H1 (cell line): ENCODE results near the gene KATNAL1. TPM values are rescaled to one million over a fixed set of nuclear protein-coding genes. Genes with fewer than 3 reads are reported as not detected.

Experiments used
- CTCF ChIA-PET: fragments of 300-600 bp; sonication (Branson Sonifier 250); formaldehyde crosslinking; loops from one replicate; lab custom pipeline; 2021; ENCODE audit not compliant: partially characterized antibody; lab: Charles Lee
- POLR2A ChIA-PET: fragments of 300-600 bp; sonication (Branson Sonifier 250); formaldehyde crosslinking; loops from one replicate; lab custom pipeline; 2021; ENCODE audit warnings: inconsistent platforms; ENCODE audit not compliant: partially characterized antibody; lab: Charles Lee
- DNase-seq, 2 experiments: peaks; one replicate each; pipeline versions ENCODE4 v3.0.0 to v3.0.0-alpha.2; 2010 to 2022; ENCODE audit warnings: low spot score in 2 of 2, low read depth in 1 of 2, mixed read lengths in 1 of 2
- FAIRE-seq: peaks from 2 replicates; lab custom pipeline; 2011; peaks lifted over from hg19 to GRCh38; lab: Jason Lieb, UNC
- H2AFZ ChIP-seq: 2 replicates; pipeline ENCODE4 v1.8.1; 2012; ENCODE audit warnings: low read length, inconsistent platforms
- H2AK5ac ChIP-seq: 2 replicates; pipeline ENCODE4 v1.6.1; 2013; ENCODE audit warnings: low read depth, low read length
- H2BK120ac ChIP-seq: replicated peaks from 2 replicates; pipeline ENCODE3; 2013; ENCODE audit warnings: low read depth, low read length, inconsistent platforms
- H2BK12ac ChIP-seq: 2 replicates; pipeline ENCODE4 v1.6.1; 2013; ENCODE audit warnings: low read depth, low read length
- H2BK15ac ChIP-seq: 2 replicates; pipeline ENCODE4 v1.6.1; 2013; ENCODE audit warnings: low read length
- H2BK20ac ChIP-seq: 2 replicates; pipeline ENCODE4 v1.6.1; 2013; ENCODE audit warnings: low read length
- H2BK5ac ChIP-seq: 2 replicates; pipeline ENCODE4 v1.6.1; 2013; ENCODE audit warnings: low read depth, low read length
- H3K14ac ChIP-seq: 2 replicates; pipeline ENCODE4 v1.6.1; 2013; ENCODE audit warnings: inconsistent platforms; ENCODE audit not compliant: insufficient read length
- H3K18ac ChIP-seq: 2 replicates; pipeline ENCODE4 v1.6.1; 2013; ENCODE audit warnings: low read length; ENCODE audit errors: extremely low read depth
- H3K23ac ChIP-seq: 2 replicates; pipeline ENCODE4 v1.6.1; 2013; ENCODE audit warnings: inconsistent platforms; ENCODE audit not compliant: insufficient read length
- H3K23me2 ChIP-seq: 2 replicates; pipeline ENCODE4 v1.6.1; 2013; ENCODE audit warnings: low read depth, low read length
- H3K27ac ChIP-seq: 2 replicates; pipeline ENCODE4 v1.6.1; 2011; ENCODE audit warnings: low read depth, low read length, inconsistent platforms
- H3K27me3 ChIP-seq, 4 experiments: replicated peaks in 1 of 4; 1 replicate in 1 of 4; 2 replicates in 3 of 4; pipeline versions ENCODE4 v1.6.1 to v1.8.1; 2011 to 2013; ENCODE audit warnings: low read length in 3 of 4, mild to moderate bottlenecking in 3 of 4, inconsistent platforms in 2 of 4, mixed read lengths in 2 of 4, moderate library complexity in 1 of 4; ENCODE audit not compliant: control insufficient read depth in 3 of 4, insufficient read depth in 3 of 4; ENCODE audit errors: extremely low read depth in 1 of 4
- H3K36me3 ChIP-seq, 4 experiments: 2 replicates each; pipeline versions ENCODE4 v1.6.1 to v1.8.1; 2011 to 2013; ENCODE audit warnings: mild to moderate bottlenecking in 4 of 4, low read length in 3 of 4, moderate library complexity in 2 of 4, control low read depth in 1 of 4, inconsistent platforms in 1 of 4; ENCODE audit not compliant: insufficient read depth in 4 of 4, control insufficient read depth in 2 of 4
- H3K4ac ChIP-seq: replicated peaks from 2 replicates; pipeline ENCODE3; 2013; ENCODE audit warnings: low read length, low read depth, mixed read lengths, inconsistent platforms; ENCODE audit not compliant: insufficient read length
- H3K4me1 ChIP-seq, 4 experiments: replicated peaks in 1 of 4; 1 replicate in 1 of 4; 2 replicates in 3 of 4; pipeline versions ENCODE4 v1.6.1 to v1.8.1; 2011 to 2013; ENCODE audit warnings: low read length in 3 of 4, inconsistent platforms in 2 of 4, mixed read lengths in 1 of 4; ENCODE audit not compliant: insufficient read depth in 4 of 4, control insufficient read depth in 3 of 4
- H3K4me2 ChIP-seq, 2 experiments: 2 replicates each; pipeline versions ENCODE4 v1.6.1 to v1.8.1; 2011 to 2013; ENCODE audit warnings: low read depth in 2 of 2, low read length in 2 of 2, control low read depth in 1 of 2, inconsistent platforms in 1 of 2, mild to moderate bottlenecking in 1 of 2; ENCODE audit not compliant: insufficient read depth in 1 of 2
- H3K4me3 ChIP-seq, 4 experiments: fragments of 200-600, 300-600 bp in 1 of 4; sonication (generic), shearing (Covaris generic), sonication (Bioruptor Twin) in 1 of 4; 2 replicates each; pipeline versions ENCODE4 v1.5.1 to v1.8.1; 2011 to 2016; ENCODE audit warnings: low read length in 4 of 4, low read depth in 3 of 4, control low read depth in 2 of 4, inconsistent platforms in 2 of 4, mild to moderate bottlenecking in 2 of 4, mixed read lengths in 1 of 4, moderate library complexity in 1 of 4; ENCODE audit not compliant: insufficient read depth in 2 of 4; ENCODE audit errors: extremely low read depth in 1 of 4
- H3K56ac ChIP-seq: replicated peaks from 2 replicates; pipeline ENCODE3; 2013; ENCODE audit warnings: low read depth, mild to moderate bottlenecking, mixed read lengths, low read length, inconsistent platforms; ENCODE audit not compliant: insufficient read length
- H3K79me1 ChIP-seq: 2 replicates; pipeline ENCODE4 v1.6.1; 2013; ENCODE audit warnings: low read depth, low read length, control low read depth
- H3K79me2 ChIP-seq, 2 experiments: 2 replicates each; pipeline versions ENCODE4 v1.6.1 to v1.8.1; 2012 to 2013; ENCODE audit warnings: low read length in 2 of 2, mild to moderate bottlenecking in 2 of 2, inconsistent platforms in 1 of 2; ENCODE audit not compliant: insufficient read depth in 2 of 2, control insufficient read depth in 1 of 2
- H3K9ac ChIP-seq, 4 experiments: replicated peaks in 1 of 4; 1 replicate in 1 of 4; 2 replicates in 3 of 4; pipeline versions ENCODE4 v1.6.1 to v1.8.1; 2011 to 2013; ENCODE audit warnings: low read depth in 3 of 4, low read length in 3 of 4, control low read depth in 2 of 4, mild to moderate bottlenecking in 2 of 4, moderate library complexity in 2 of 4, inconsistent platforms in 1 of 4; ENCODE audit errors: extremely low read depth in 1 of 4
- H3K9me3 ChIP-seq, 2 experiments: 2 replicates each; pipeline versions ENCODE4 v1.6.1 to v1.8.1; 2012 to 2013; ENCODE audit warnings: mild to moderate bottlenecking in 2 of 2, moderate library complexity in 2 of 2, control low read depth in 1 of 2, inconsistent platforms in 1 of 2, low read depth in 1 of 2, low read length in 1 of 2, mixed read lengths in 1 of 2; ENCODE audit not compliant: insufficient read depth in 2 of 2
- H4K20me1 ChIP-seq, 2 experiments: replicated peaks in 1 of 2; 2 replicates each; pipeline versions ENCODE3 to v1.8.1; 2011 to 2013; ENCODE audit warnings: inconsistent platforms in 2 of 2, low read length in 2 of 2, mild to moderate bottlenecking in 1 of 2; ENCODE audit not compliant: insufficient read depth in 2 of 2, control insufficient read depth in 1 of 2
- H4K5ac ChIP-seq: 2 replicates; pipeline ENCODE4 v1.6.1; 2013; ENCODE audit warnings: low read length, low read depth, mixed read lengths, inconsistent platforms; ENCODE audit not compliant: insufficient read length
- H4K8ac ChIP-seq: 2 replicates; pipeline ENCODE4 v1.8.0; 2013; ENCODE audit warnings: mild to moderate bottlenecking, moderate library complexity, low read length, inconsistent platforms; ENCODE audit not compliant: insufficient read depth; ENCODE audit errors: extremely low read depth
- H4K91ac ChIP-seq: replicated peaks from 2 replicates; pipeline ENCODE3; 2013; ENCODE audit warnings: low read length, mixed read lengths, inconsistent platforms; ENCODE audit not compliant: insufficient read length
- CHD2 ChIP-seq: IDR thresholded peaks from 2 replicates; pipeline ENCODE4 v1.6.1; 2012; ENCODE audit warnings: low read length, improper control_type of control experiment
- CREB1 ChIP-seq: IDR thresholded peaks from 2 replicates; pipeline ENCODE4 v1.6.1; 2012; ENCODE audit warnings: inconsistent platforms
- HDAC6 ChIP-seq: IDR thresholded peaks from one replicate; pipeline ENCODE4 v1.7.1; 2012; ENCODE audit warnings: low read depth, mild to moderate bottlenecking, inconsistent platforms, low read length, moderate library complexity
- JUND ChIP-seq: IDR thresholded peaks from 2 replicates; pipeline ENCODE4 v1.6.1; 2011; ENCODE audit warnings: mild to moderate bottlenecking, improper control_type of control experiment, low read length
- KDM1A ChIP-seq: fragments of 200-600, 300-600 bp; sonication (generic); IDR thresholded peaks from 2 replicates; pipeline ENCODE4 v1.7.1; 2016; ENCODE audit warnings: mild to moderate bottlenecking, low read length, borderline replicate concordance
- KDM4A ChIP-seq: IDR thresholded peaks from one replicate; pipeline ENCODE4 v1.7.1; 2012; ENCODE audit warnings: low read depth, mild to moderate bottlenecking, moderate library complexity, low read length, inconsistent platforms; ENCODE audit not compliant: severe bottlenecking
- MAX ChIP-seq: IDR thresholded peaks from 2 replicates; pipeline ENCODE4 v1.6.1; 2012; ENCODE audit warnings: inconsistent platforms
- POLR2AphosphoS5 ChIP-seq: IDR thresholded peaks from 2 replicates; pipeline ENCODE4 v1.6.1; 2011; ENCODE audit warnings: low read depth, low read length
- POU5F1 ChIP-seq: IDR thresholded peaks from 2 replicates; pipeline ENCODE4 v1.6.1; 2011; ENCODE audit warnings: low read depth, mild to moderate bottlenecking, low read length, moderate library complexity
- RNF2 ChIP-seq: fragments of 200-900, 300-1000 bp; sonication (generic); IDR thresholded peaks from 2 replicates; pipeline ENCODE4 v1.7.1; 2016; ENCODE audit warnings: borderline replicate concordance, low read depth, mild to moderate bottlenecking, antibody characterized with exemption, low read length; ENCODE audit not compliant: poor library complexity, severe bottlenecking; ENCODE audit errors: missing control alignments
- RXRA ChIP-seq: IDR thresholded peaks from 2 replicates; pipeline ENCODE4 v1.6.1; 2011; ENCODE audit warnings: low read depth, mild to moderate bottlenecking, low read length, moderate library complexity; ENCODE audit not compliant: insufficient read depth
- SIRT6 ChIP-seq: IDR thresholded peaks from one replicate; pipeline ENCODE4 v1.7.1; 2012; ENCODE audit warnings: low read length, inconsistent platforms
- WGBS, 2 experiments: shearing (Covaris generic) in 1 of 2; methylation state at CpG; one replicate each; pipeline versions ENCODE4 v1.1.6 to v1.1.7; 2013 to 2015; ENCODE audit warnings: low lambda C conversion rate in 2 of 2, mixed read lengths in 2 of 2, inconsistent platforms in 1 of 2, low coverage in 1 of 2, missing lambda C conversion rate in 1 of 2; ENCODE audit not compliant: insufficient replicate concordance in 2 of 2, insufficient coverage in 1 of 2, insufficient read length in 1 of 2; ENCODE audit errors: extremely low coverage in 1 of 2, missing lambda C conversion rate in 1 of 2; 5-methylcytosine and 5-hydroxymethylcytosine counted together
- polyA plus RNA-seq, 7 experiments: library from polyadenylated mRNA; depleted of rRNA in 3 of 7; stranded (reverse) in 5 of 7; unstranded in 2 of 7; fragments of >200 nt in 5 of 7; fragments of 200-250 nt in 2 of 7; gene quantifications; 1 replicate in 5 of 7; 2 replicates in 1 of 7; 4 replicates in 1 of 7; pipeline versions ENCODE4 v1.2.1 to v1.2.3, GENCODE V29; 2011 to 2013; ENCODE audit warnings: missing spikeins in 2 of 7, mixed read lengths in 2 of 7
- total RNA-seq: library from RNA; stranded (reverse); fragmentation: NEBNext Ultra II Directional; extraction: Animal tissue kit (Norgen Biotek cat#: 25700); gene quantifications from 2 replicates; pipeline ENCODE4 v1.2.1, GENCODE V29; 2021

Gene KATNAL1
- total and polyA plus RNA-seq, 2 of the 8 experiments (the other 6 are each of a cell fraction or from before 2014, with no cell fraction given): 4.0 to 13.2 TPM

- FAIRE-seq (no peak), DNase-seq (no peak)
- H2BK5ac ChIP-seq: no peak overlapping the region
- peaks cover 0 to 4% (median 0%) of the 10 kb centered on the region in 4 experiments; a peak in 1 of 7 replicates for H3K4me1 ChIP-seq
- no peak overlapping the region for H2BK120ac ChIP-seq
- no peak overlapping the region for H2AK5ac ChIP-seq
- no peak overlapping the region for H2BK20ac ChIP-seq
- H3K9ac ChIP-seq: no peak overlapping the region
- H3K14ac ChIP-seq: no peak overlapping the region
- WGBS, 2 experiments: 100% methylated on average over 1 of the region's 1 CpG; no CpG with 5 or more reads in 1 of the 2 experiments
- no peaks in the 10 kb centered on the region for H4K20me1 ChIP-seq
- H2BK12ac ChIP-seq: no peak overlapping the region
- CTCF ChIA-PET: interaction anchor here (0.6 to 1.6 kb wide), 2 partner anchors 8 to 104 kb away, joined by 3 to 6 read pairs; no protein-coding TSS in a partner anchor
- no peaks in the 10 kb centered on the region; the same call in 1 of the 2 replicates for H3K23me2 ChIP-seq
- no peak overlapping the region for H3K4me2 ChIP-seq
- H3K79me2 ChIP-seq: no peaks in the 10 kb centered on the region
- H4K8ac ChIP-seq: no peak overlapping the region
- no peaks in the 10 kb centered on the region; the same call in 1 of the 2 replicates for H3K79me1 ChIP-seq
- H3K9me3 ChIP-seq: no peaks in the 10 kb centered on the region
- no peak overlapping the region for H3K4ac ChIP-seq
- no peak overlapping the region for H3K27ac ChIP-seq
- H2AFZ ChIP-seq: no peak overlapping the region
- peaks cover 0 to 1% (median 0%) of the 10 kb centered on the region in 4 experiments; a peak in 1 of 7 replicates for H3K27me3 ChIP-seq
- H3K23ac ChIP-seq: no peak overlapping the region
- TF ChIP-seq HDAC6 (no peak), KDM4A (no peak), POLR2AphosphoS5 (no peak), RXRA (no peak), SIRT6 (no peak), RNF2 (no peak), MAX (no peak), POU5F1 (no peak), KDM1A (no peak), CHD2 (no peak), CREB1 (no peak), JUND (no peak)
- TF ChIP-seq, all 59 proteins: peak for 0
- H3K4me3 ChIP-seq: no peak overlapping the region
- H3K36me3 ChIP-seq: no peaks in the 10 kb centered on the region; a peak in 3 of 8 replicates
- POLR2A ChIA-PET: no interaction called here
- H4K91ac ChIP-seq: no peak overlapping the region
- no peak overlapping the region for H4K5ac ChIP-seq
- no peak overlapping the region for H2BK15ac ChIP-seq
- H3K56ac ChIP-seq: no peak overlapping the region
- H3K18ac ChIP-seq: no peak overlapping the region
These were observed 72.1 kb downstream of the KATNAL1 start for GRCh38 chr13:30235216-30235615.
